ENCODE data around the gene LRRK1.

GRCh38 chr15:100899601-100900000 is 19.6 kb upstream of the LRRK1 start:
- no peak for TF ChIP-seq POLR2A (IDR thresholded peaks at IDR 0.05; ENCODE audit: low read depth, low read length)
- TF ChIP-seq POLR2AphosphoS5 (IDR thresholded peaks at IDR 0.05; ENCODE audit: low read depth, low read length): no peak
- no peak for TF ChIP-seq TAF1 (IDR thresholded peaks at IDR 0.05; ENCODE audit: borderline replicate concordance, low read depth, low read length)
